Measurements from ENCODE around the gene MAN2A1.

MAN2A1 gene

DNA sequence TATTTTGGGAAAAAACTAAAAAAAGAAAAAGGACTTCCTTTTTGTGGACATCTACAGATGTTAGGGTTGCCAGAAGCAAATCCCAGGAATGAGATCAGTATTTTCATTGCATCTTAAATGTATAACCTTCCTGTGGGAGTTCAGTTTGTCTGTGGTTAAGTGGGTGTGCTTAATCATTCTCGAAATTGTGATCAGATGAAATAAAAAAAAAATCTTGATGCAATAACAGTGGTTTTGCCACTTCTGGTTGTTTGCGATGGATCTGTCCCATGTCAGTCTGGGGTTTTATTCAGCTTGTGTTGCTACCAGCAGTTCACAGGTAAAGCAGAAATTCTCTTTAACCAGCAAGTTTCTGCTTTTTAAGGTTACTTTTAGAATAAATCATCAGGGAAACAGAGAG lies 179.0 kb downstream of the MAN2A1 start:
- no peaks in the 10 kb centered on the region for H3K27me3 ChIP-seq (replicated peaks; ENCODE audit: control insufficient read depth, insufficient read depth, low read length)
- no peak for DNase-seq (ENCODE audit: extremely low read depth, insufficient read length)
- no peaks in the 10 kb centered on the region; the same call in none of the 2 replicates for H3K36me3 ChIP-seq (ENCODE audit: control insufficient read depth, insufficient read depth, low read length)
- TF ChIP-seq, protein P1, sequence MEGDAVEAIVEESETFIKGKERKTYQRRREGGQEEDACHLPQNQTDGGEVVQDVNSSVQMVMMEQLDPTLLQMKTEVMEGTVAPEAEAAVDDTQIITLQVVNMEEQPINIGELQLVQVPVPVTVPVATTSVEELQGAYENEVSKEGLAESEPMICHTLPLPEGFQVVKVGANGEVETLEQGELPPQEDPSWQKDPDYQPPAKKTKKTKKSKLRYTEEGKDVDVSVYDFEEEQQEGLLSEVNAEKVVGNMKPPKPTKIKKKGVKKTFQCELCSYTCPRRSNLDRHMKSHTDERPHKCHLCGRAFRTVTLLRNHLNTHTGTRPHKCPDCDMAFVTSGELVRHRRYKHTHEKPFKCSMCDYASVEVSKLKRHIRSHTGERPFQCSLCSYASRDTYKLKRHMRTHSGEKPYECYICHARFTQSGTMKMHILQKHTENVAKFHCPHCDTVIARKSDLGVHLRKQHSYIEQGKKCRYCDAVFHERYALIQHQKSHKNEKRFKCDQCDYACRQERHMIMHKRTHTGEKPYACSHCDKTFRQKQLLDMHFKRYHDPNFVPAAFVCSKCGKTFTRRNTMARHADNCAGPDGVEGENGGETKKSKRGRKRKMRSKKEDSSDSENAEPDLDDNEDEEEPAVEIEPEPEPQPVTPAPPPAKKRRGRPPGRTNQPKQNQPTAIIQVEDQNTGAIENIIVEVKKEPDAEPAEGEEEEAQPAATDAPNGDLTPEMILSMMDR (IDR thresholded peaks at IDR 0.05; ENCODE audit: insufficient read depth, low read length, poor library complexity, severe bottlenecking) = no peak
- no peak overlapping the region for H3K4me3 ChIP-seq (replicated peaks; ENCODE audit: low read depth, low read length)

DNA sequence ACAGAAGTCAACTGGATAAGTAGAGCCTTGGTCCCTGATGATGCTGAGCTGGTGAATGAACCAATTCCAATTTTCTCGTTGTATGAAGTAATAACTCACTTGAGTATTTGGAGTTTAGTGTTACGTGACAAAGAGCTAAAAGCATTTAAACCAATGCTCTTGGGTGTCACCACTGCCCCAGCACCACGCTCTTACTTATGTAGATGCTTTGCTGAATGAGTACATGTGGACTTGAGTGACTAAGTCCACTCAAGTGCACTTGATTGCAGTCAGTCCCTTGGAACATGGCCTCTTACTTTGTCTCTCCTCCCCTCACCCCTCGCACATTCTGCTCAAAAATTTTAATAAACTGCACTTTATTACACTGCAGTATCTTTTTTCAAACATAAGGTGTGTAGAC lies 184.0 kb downstream of the MAN2A1 start:
- H3K27me3 ChIP-seq (replicated peaks; ENCODE audit: control insufficient read depth, insufficient read depth, low read length) = no peaks in the 10 kb centered on the region
- H3K4me3 ChIP-seq (replicated peaks; ENCODE audit: low read depth, low read length) = no peak overlapping the region
- TF ChIP-seq, protein P1 (IDR thresholded peaks at IDR 0.05; ENCODE audit: insufficient read depth, low read length, poor library complexity, severe bottlenecking) = no peak
- no peak for DNase-seq (ENCODE audit: extremely low read depth, insufficient read length)
- no peaks in the 10 kb centered on the region for H3K36me3 ChIP-seq (ENCODE audit: control insufficient read depth, insufficient read depth, low read length)

DNA sequence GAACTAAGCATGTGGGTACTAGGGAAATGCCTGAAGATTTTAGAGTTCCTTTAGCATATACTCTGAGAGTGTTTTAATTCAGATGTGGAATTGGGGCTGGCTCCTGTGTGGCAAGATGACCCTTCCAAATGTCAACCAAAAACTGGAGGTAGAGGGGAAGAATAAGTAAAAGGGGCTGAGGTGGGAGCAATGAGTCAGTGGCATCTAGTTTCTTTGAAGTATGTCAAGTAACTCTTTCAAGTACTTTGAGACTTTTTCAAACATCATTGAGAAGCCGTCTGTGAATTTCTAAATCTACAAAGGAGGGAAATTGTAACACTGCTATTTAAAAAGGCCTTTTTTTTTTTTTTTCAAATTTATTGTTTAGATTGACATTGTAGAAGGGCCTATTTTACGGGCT lies 184.4 kb downstream of the MAN2A1 start:
- Histone ChIP-seq H3K36me3 (ENCODE audit: control insufficient read depth, insufficient read depth, low read length) (no peaks in the 10 kb centered on the region), H3K27me3 (replicated peaks; ENCODE audit: control insufficient read depth, insufficient read depth, low read length) (no peaks in the 10 kb centered on the region), H3K4me3 (replicated peaks; ENCODE audit: low read depth, low read length) (no peak overlapping the region)
- TF ChIP-seq, protein P1 (IDR thresholded peaks at IDR 0.05; ENCODE audit: insufficient read depth, low read length, poor library complexity, severe bottlenecking) = no peak
- no peak for DNase-seq (ENCODE audit: extremely low read depth, insufficient read length)

DNA sequence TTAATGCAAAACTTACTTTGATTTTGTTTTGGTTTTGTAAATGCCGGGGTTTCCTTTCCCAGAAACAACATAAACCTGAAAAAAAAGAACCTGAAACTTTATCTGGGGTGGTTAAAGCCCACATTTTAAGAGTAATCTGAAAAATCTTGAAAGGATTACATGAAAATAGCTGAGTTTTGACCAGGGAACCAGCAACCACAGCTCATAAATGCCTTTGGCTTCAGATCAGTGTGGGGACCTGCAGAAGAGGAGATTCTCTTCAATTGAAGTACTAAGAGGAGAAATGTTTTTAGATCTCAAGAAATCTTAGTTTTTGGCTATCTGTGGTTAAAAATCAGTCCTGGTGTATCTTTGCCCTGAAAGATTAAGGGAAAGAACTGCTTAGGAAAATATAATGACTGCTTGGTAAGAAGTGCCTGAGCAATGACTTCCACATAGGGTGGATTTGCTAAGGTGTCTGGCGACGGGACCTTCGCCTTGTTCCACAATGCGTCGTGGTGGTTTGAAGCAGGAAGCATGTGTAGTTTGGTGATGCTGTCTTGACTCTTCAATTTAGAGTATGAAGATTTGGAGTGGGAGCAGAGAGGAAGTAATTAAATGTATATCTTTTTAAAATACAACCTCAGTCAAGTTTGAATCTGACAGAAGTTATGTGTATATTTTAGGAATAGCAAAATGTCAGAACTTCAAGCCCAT lies 186.5 kb downstream of the MAN2A1 start:
- TF ChIP-seq, protein P1 (IDR thresholded peaks at IDR 0.05; ENCODE audit: insufficient read depth, low read length, poor library complexity, severe bottlenecking) = no peak
- H3K36me3 ChIP-seq (ENCODE audit: control insufficient read depth, insufficient read depth, low read length) = no peaks in the 10 kb centered on the region
- no peak overlapping the region for H3K4me3 ChIP-seq (replicated peaks; ENCODE audit: low read depth, low read length)
- H3K27me3 ChIP-seq (replicated peaks; ENCODE audit: control insufficient read depth, insufficient read depth, low read length) = no peaks in the 10 kb centered on the region
- no peak for DNase-seq (ENCODE audit: extremely low read depth, insufficient read length)

DNA sequence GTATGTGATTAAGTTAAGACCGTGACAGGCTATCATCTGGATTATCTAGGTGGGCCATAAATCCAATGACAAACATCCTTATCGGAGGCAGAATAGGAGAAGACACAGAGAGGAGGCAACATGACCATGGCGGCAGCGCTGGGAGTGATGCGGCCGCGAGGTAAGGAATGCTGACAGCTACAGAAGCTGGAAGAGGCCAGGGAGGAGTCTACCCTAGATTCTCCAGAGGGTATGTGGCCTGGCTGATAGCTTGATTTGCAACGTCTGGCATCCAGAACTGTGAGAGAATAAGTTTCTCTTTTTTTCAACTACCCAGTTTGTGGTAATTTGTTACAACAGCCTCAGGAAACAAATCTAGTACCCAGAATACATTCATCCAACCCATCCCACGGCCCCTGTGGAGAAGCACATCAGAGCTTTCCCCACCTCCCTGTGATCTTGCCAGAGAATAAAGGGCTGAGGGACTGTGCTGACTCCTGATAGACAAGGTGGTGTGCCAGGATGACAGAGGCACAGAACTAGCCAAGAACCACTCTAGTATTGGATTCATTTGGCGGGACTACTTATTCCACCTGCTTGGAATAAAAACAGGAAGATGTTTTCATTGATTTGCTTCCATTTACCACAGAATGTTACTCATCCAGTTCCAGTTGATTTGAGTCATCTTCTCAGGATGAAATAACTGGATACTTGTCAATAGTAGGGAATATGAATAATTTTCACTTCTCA lies 187.4 kb downstream of the MAN2A1 start:
- Histone ChIP-seq H3K27me3 (replicated peaks; ENCODE audit: control insufficient read depth, insufficient read depth, low read length) (no peaks in the 10 kb centered on the region), H3K4me3 (replicated peaks; ENCODE audit: low read depth, low read length) (no peak overlapping the region), H3K36me3 (ENCODE audit: control insufficient read depth, insufficient read depth, low read length) (no peaks in the 10 kb centered on the region)
- DNase-seq (ENCODE audit: extremely low read depth, insufficient read length) = no peak
- TF ChIP-seq, protein P1 (IDR thresholded peaks at IDR 0.05; ENCODE audit: insufficient read depth, low read length, poor library complexity, severe bottlenecking) = no peak
